Psoas muscle (tissue), 8 donors: ENCODE results near the gene LRRC53. TPM values are rescaled to one million over a fixed set of nuclear protein-coding genes. Genes with fewer than 3 reads are reported as not detected.

Experiments used
- ATAC-seq, 4 donors: fragments of 200-7000 bp; cut with Tn5 transposase; one replicate each; pipeline ENCODE4 v1.9.1; 2020; ENCODE audit warnings: moderate library complexity in 3 of 4, mild to moderate bottlenecking in 2 of 4
- DNase-seq, 2 donors: peaks; one replicate each; pipeline ENCODE4 v3.0.0-alpha.2; 2020
- H3K27ac ChIP-seq: fragments of 200-600 bp; one replicate; pipeline ENCODE4 v1.8.0; 2022
- H3K27me3 ChIP-seq, 3 donors: fragments of 200-600 bp in 1 of 3; one replicate each; pipeline versions ENCODE4 v1.6.1 to v1.8.0; 2013 to 2022; ENCODE audit warnings: low read length in 2 of 3, mild to moderate bottlenecking in 2 of 3, moderate library complexity in 1 of 3; ENCODE audit not compliant: insufficient read depth in 3 of 3
- H3K36me3 ChIP-seq, 2 donors: fragments of 200-600 bp in 1 of 2; one replicate each; pipeline versions ENCODE4 v1.6.1 to v1.8.0; 2013 to 2022; ENCODE audit warnings: low read depth in 1 of 2, mild to moderate bottlenecking in 1 of 2, moderate library complexity in 1 of 2; ENCODE audit not compliant: insufficient read depth in 1 of 2
- H3K4me1 ChIP-seq: fragments of 200-600 bp; one replicate; pipeline ENCODE4 v1.8.0; 2022
- H3K4me3 ChIP-seq: fragments of 200-600 bp; one replicate; pipeline ENCODE4 v1.8.0; 2022; ENCODE audit warnings: mild to moderate bottlenecking
- H3K9me3 ChIP-seq: fragments of 200-600 bp; one replicate; pipeline ENCODE4 v1.8.0; 2022
- CTCF ChIP-seq: fragments of 200-600 bp; IDR thresholded peaks from one replicate; pipeline ENCODE4 v1.8.0; 2022; ENCODE audit warnings: antibody characterized with exemption
- WGBS, 3 donors: extraction: QIAGEN DNeasy Blood & Tissue Kit; methylation state at CpG; one replicate each; pipeline versions ENCODE4 v1.1.6 to v1.1.7; 2013; 5-methylcytosine and 5-hydroxymethylcytosine counted together
- intact Hi-C, 2 donors: fragments of 100-400 bp; cut with DNase I; formaldehyde crosslinking; loops; one replicate each; pipeline versions ENCODE4 v1.11.0 to v1.14.2; 2022
- polyA plus RNA-seq, 3 donors: library from polyadenylated mRNA; stranded (reverse); fragments of 200-250 nt; gene quantifications; one replicate each; pipeline ENCODE4 v1.2.3, GENCODE V29; 2013
- total RNA-seq, 4 donors: library from RNA; stranded (reverse); fragmentation: NEBNext Ultra II Directional in 2 of 4; extraction: Animal tissue kit (Norgen Biotek cat#: 25700) in 2 of 4; gene quantifications; one replicate each; pipeline versions ENCODE4 v1.2.1 to v1.2.4, GENCODE V29; 2021 to 2023
- donor health status: healthy with polysubstance abuse.
- donor health status: DM: no; HTN: no; CAD: no; lungs with moderate emphysema.
- donor health status: Bipolar disorder and iron deficiency.
- donor health status: healthy.
- donor health status: DM: yes; HTN: yes; CAD: no.
- donor health status: DM: no; HTN: no; CAD: no.
- donor health status: DM: no; HTN: no; CAD: no.
- donor health status: DM: yes; HTN: yes; CAD: no.

Gene LRRC53
- total and polyA plus RNA-seq, 7 donors = not detected

DNA sequence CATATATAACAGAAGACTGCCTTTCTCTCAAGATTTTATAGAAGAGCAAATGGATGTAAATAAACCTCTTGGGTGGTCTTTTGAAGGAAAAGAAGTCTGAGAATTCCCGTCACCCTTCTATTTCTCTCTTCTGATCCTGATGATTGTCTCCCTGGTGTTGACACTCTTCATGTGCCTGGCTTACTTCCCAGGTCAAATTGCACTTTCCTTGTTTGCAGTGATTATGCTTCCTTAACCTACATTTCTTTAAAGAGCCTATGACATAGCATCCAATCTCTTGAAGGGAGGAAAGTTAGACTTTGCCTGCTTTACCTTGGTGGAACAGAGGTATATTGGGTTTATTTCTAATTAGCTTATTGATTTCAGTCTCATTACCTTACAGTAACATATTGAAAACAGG, 80.1 kb downstream of the LRRC53 start:
- TF ChIP-seq CTCF = no peak
- 0 to 20% (median 0%) methylated on average over 1 of the region's 1 CpG for WGBS, 3 donors

GRCh38 chr1:74431531-74431930, 80.9 kb downstream of the LRRC53 start:
- H3K9me3 ChIP-seq = no peaks in the 10 kb centered on the region
- DNase-seq (no peak), ATAC-seq (no peak)
- no peaks in the 10 kb centered on the region for H3K27me3 ChIP-seq
- H3K27ac ChIP-seq = no peak overlapping the region
- H3K36me3 ChIP-seq = no peaks in the 10 kb centered on the region
- no peak overlapping the region for H3K4me3 ChIP-seq
- no peak for TF ChIP-seq CTCF
- no peaks in the 10 kb centered on the region for H3K4me1 ChIP-seq
- WGBS, 3 donors = 28 to 51% (median 38%) methylated on average over 4 of the region's 4 CpGs
- intact Hi-C loops = no loop called here

More for the DNA sequence above, 80.1 kb downstream of the LRRC53 start:
- DNase-seq = no peak
- intact Hi-C loops = no loop called here
- no peak for ATAC-seq
- Histone ChIP-seq H3K4me3 (no peak overlapping the region), H3K27me3 (no peaks in the 10 kb centered on the region), H3K27ac (no peak overlapping the region), H3K9me3 (no peaks in the 10 kb centered on the region), H3K36me3 (no peaks in the 10 kb centered on the region), H3K4me1 (no peaks in the 10 kb centered on the region)

DNA sequence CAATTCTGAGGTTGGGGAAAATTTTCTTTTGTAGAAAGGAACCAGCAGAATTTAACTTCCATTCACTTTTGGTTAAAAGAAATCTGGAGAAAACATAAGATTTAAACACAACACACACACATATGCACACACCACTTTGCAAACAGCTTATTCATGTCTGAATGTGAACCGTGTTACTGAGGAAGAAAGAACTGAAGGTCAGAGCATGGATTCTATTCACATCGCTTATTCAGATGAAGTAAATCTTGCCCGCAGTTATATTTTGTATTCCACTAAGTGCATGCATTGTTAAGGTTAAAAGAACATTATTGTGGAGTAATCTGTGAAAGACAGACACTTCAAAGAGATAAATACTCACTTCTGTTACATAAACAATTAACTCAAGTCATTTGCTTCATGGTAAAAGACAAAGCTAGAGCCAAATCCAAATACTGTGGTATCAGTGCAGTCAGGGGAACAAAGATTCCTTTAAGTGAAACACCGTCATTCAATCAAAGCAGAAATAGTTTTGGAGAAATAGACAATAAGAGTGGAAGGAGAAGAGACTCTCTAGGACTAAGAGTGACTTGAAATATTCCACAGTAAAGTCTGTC, 82.0 kb downstream of the LRRC53 start:
- Histone ChIP-seq H3K27ac (no peak overlapping the region), H3K4me3 (no peak overlapping the region), H3K9me3 (no peaks in the 10 kb centered on the region), H3K36me3 (no peaks in the 10 kb centered on the region), H3K27me3 (no peaks in the 10 kb centered on the region), H3K4me1 (no peaks in the 10 kb centered on the region)
- intact Hi-C loops = no loop called here
- no peak for TF ChIP-seq CTCF
- 82 to 84% (median 83%) methylated on average over 4 of the region's 4 CpGs for WGBS, 3 donors
- DNase-seq (no peak), ATAC-seq (no peak)

DNA sequence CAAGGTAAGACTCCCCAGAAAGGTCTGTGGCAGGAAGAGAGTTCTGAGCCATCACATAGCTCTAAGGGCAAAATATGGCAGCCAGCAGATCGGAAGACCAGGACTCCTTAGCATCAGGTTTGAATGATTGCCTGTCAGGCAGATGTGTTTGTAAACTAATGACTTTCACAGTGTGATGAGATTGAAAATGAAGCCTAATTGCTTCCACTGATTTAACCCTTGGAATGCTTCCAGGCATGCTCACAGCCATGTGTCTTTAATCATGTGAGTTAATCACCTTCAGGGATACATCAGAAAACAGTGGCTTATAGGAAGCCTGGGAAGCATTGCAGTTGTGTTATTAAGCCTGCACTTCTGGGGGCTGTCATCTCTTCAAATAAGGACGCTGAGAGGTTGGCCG, 82.8 kb downstream of the LRRC53 start:
- H3K4me1 ChIP-seq = no peaks in the 10 kb centered on the region

More for the DNA sequence above, 82.8 kb downstream of the LRRC53 start:
- DNase-seq (no peak), ATAC-seq (no peak)
- intact Hi-C loops = no loop called here
- no peak overlapping the region for H3K4me3 ChIP-seq
- H3K9me3 ChIP-seq = no peaks in the 10 kb centered on the region
- no peaks in the 10 kb centered on the region for H3K27me3 ChIP-seq
- no peak for TF ChIP-seq CTCF
- no peaks in the 10 kb centered on the region for H3K36me3 ChIP-seq
- WGBS, 3 donors = 75 to 83% (median 76%) methylated on average over 3 of the region's 3 CpGs
- no peak overlapping the region for H3K27ac ChIP-seq
